Left forelimb (tissue), 1 donor: ENCODE data around the gene POLE2.
A peak's percentile ranks its signal among the peaks of the same experiment; 100 is the strongest.
"Not testable (repeated sequence)": the region's sequence is repeated elsewhere in the genome, so short reads cannot be mapped to it uniquely, and the experiment has no call there.

Experiments
- DNase-seq: peaks from one replicate; pipeline ENCODE4 v3.0.0-alpha.2; 2018; ENCODE audit warnings: low spot score

The POLE2 gene

DNA sequence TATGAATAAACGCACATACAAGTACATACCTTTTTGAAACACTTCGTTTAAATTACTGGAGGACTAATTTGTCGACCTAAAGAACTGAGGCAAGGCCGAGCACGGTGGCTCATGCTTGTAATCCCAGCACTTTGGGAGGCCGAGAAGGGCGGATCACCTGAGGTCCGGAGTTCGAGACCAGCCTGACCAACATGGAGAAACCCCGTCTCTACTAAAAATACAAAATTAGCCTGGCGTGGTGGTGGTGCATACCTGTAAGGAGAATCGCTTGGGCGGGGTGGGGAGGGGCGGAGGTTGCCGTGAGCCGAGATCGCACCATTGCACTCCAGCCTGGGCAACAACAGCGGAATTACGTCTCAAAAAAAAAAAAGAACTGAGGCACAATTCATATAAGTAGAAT is 68.7 kb downstream of the POLE2 start:
- not testable (repeated sequence) for DNase-seq

GRCh38 chr14:49617852-49618519 is 70.0 kb downstream of the POLE2 start:
- DNase-seq, result no peak

GRCh38 chr14:49615776-49616175 is 72.2 kb downstream of the POLE2 start:
- DNase-seq, result no peak

DNA sequence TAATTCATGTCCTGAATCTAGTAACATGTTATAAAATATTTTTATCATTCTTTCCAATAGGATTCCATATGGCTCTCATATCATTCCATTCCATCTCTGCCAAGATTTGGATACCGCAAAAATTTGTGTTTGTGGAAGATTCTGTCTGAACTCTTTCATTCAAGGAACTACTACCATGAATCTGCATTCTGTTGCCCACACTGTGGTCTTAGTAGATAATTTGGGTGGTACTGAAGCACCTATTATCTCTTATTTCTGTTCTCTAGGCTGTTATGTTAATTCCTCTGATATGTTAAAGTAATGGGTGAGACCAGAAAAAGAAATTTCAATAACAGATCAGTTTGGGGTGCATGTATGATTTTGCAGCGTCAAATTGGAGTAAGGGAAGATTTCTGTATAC is 73.8 kb downstream of the POLE2 start:
- no peak for DNase-seq

GRCh38 chr14:49612671-49613070 is 75.3 kb downstream of the POLE2 start:
- no peak for DNase-seq

DNA sequence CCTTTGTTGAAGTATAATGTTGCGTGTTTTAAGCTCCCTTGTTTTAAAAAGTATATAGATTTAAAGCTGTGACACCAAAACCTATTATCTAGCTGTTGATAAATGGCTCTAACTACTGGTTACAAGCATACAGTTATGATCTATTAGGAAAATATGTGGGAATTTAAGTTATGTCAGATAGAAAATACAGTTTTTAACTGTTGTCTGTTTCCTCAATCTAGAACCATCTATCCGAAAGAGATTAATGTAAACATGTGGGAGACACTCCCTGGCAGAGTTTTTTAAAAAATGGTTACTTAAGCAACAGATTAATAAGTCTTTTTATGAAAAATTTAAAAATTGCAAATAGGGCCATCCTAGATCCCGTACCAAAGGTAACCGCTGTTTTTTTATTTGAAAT is 75.8 kb downstream of the POLE2 start:
- DNase-seq, result no peak

GRCh38 chr14:49607583-49607982 is 80.4 kb downstream of the POLE2 start:
- DNase-seq, result no peak

GRCh38 chr14:49598485-49599300 is 89.3 kb downstream of the POLE2 start, which contains the start of gene LRR1:
TSS of gene LRR1 (plus strand) at chr14:49598940. CDS start at chr14:49599021, 81 bp downstream.
- peak; percentile 97 for DNase-seq

GRCh38 chr14:49598189-49598484 is 89.9 kb downstream of the POLE2 start:
- DNase-seq, result no peak

GRCh38 chr14:49594347-49595091 is 93.5 kb downstream of the POLE2 start:
- no peak for DNase-seq
